Skeletal muscle tissue (tissue), 4 donors: ENCODE measurements around the gene SPINT3. TPM values are rescaled to one million over a fixed set of nuclear protein-coding genes. Genes with fewer than 3 reads are reported as not detected.

Experiments used
- H3K27ac ChIP-seq: one replicate; pipeline ENCODE4 v1.7.0; 2013; ENCODE audit warnings: mild to moderate bottlenecking, low read depth, low read length, inconsistent platforms
- H3K27me3 ChIP-seq, 3 donors: one replicate each; pipeline ENCODE4 v1.7.0; 2013; ENCODE audit warnings: low read length in 3 of 3; ENCODE audit not compliant: control insufficient read depth in 3 of 3, insufficient read depth in 3 of 3
- H3K36me3 ChIP-seq, 3 donors: one replicate each; pipeline ENCODE4 v1.7.0; 2013; ENCODE audit warnings: low read length in 3 of 3; ENCODE audit not compliant: control insufficient read depth in 3 of 3, insufficient read depth in 3 of 3
- H3K4me1 ChIP-seq, 3 donors: one replicate each; pipeline ENCODE4 v1.7.0; 2013; ENCODE audit warnings: low read length in 3 of 3, mild to moderate bottlenecking in 3 of 3; ENCODE audit not compliant: control insufficient read depth in 3 of 3, insufficient read depth in 3 of 3
- H3K4me3 ChIP-seq, 3 donors: one replicate each; pipeline ENCODE4 v1.7.0; 2013; ENCODE audit warnings: low read length in 3 of 3
- H3K9ac ChIP-seq, 3 donors: one replicate each; pipeline ENCODE4 v1.7.0; 2013; ENCODE audit warnings: low read length in 3 of 3, mild to moderate bottlenecking in 3 of 3, moderate library complexity in 2 of 3, low read depth in 1 of 3
- H3K9me3 ChIP-seq, 3 donors: one replicate each; pipeline ENCODE4 v1.7.0; 2013; ENCODE audit warnings: low read length in 3 of 3; ENCODE audit not compliant: control insufficient read depth in 3 of 3
- total RNA-seq: library from RNA; depleted of rRNA; stranded (reverse); fragments of >200 nt; gene quantifications from one replicate; pipeline ENCODE4 v1.2.3, GENCODE V29; 2014
- donor health status: Osteomylitis.

Gene SPINT3, protein sequence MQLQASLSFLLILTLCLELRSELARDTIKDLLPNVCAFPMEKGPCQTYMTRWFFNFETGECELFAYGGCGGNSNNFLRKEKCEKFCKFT
- not detected for total RNA-seq

DNA sequence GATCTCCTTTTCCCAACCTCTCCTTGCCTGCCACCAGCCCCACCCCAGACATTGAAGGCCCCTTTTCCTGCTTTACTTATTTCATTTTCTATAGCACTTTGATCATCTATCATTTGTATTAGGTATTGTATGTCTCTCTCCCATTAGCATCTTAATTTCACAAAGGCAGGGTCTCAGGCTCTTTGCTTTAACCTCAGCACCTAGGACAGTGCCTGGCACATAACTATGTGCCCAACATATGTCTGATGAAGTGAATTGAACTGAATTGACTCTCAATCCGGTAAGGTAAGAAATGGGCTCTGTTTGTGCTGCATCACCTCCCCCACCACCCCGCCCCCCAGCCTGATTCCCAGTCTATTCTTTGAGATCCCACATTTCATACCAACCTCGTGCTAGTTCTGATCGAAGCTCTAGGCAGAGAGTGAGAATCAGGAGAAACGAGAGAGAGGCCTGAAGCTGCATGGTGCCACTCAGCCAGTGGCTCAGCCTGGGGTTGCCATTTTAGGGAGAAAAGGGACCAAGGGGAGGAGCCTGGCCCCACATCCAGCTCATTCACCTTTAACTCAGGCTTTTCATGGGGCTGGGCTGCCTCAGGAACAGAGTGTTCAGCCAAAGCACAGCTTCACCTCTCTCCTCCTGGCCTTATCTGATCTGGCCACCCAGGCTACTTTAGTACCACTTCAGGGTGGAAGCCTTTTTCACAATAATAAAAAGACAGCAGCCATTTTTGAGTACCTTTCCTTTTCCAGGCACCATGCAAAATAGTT is at the start of gene SPINT3:
Gene SPINT3 (minus strand): TSS at position 476 of the 767 bp plus-strand sequence. CDS start 14 bp downstream, at position 462.
- Histone ChIP-seq H3K9me3 (no peaks in the 10 kb centered on the region), H3K4me1 (no peaks in the 10 kb centered on the region), H3K9ac (no peak within 1 kb of the TSS), H3K27me3 (peaks cover 2 to 5% (median 3%) of the 10 kb centered on the region in 3 donors), H3K27ac (no peak within 1 kb of the TSS), H3K4me3 (no peak within 1 kb of the TSS), H3K36me3 (no peaks in the 10 kb centered on the region)

DNA sequence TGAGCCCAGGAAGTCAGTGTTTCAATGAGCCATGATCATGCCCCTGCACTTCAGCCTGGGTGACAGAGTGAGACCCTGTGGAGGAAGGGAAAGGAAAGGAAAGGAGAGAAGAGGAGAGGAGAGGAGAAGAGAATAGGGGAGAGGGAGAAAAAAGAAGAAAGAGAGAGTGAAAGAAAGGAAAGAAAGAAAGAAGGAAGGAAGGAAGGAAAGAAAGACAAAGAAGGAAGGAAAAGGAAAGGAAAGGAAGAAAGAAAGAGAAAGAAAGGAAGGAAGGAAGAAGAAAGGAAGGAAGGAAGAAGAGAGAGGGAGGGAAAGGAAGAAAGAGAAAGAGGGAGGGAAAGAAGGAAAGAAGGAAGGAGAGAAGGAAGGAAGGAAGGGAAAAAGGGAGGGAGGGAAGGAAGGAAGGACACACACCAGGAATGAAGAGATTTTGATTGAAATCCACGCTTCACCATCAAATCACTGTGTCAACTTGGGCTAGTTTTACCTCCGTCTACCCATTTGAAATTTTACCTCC is 49.4 kb upstream of the SPINT3 start:
- H3K27ac ChIP-seq: no peak overlapping the region
- H3K4me3 ChIP-seq: no peak overlapping the region
- H3K9ac ChIP-seq: no peak overlapping the region
- no peaks in the 10 kb centered on the region for H3K36me3 ChIP-seq
- peaks cover 3 to 10% (median 10%) of the 10 kb centered on the region in 3 donors for H3K27me3 ChIP-seq
- H3K9me3 ChIP-seq: no peaks in the 10 kb centered on the region
- H3K4me1 ChIP-seq: no peaks in the 10 kb centered on the region

DNA sequence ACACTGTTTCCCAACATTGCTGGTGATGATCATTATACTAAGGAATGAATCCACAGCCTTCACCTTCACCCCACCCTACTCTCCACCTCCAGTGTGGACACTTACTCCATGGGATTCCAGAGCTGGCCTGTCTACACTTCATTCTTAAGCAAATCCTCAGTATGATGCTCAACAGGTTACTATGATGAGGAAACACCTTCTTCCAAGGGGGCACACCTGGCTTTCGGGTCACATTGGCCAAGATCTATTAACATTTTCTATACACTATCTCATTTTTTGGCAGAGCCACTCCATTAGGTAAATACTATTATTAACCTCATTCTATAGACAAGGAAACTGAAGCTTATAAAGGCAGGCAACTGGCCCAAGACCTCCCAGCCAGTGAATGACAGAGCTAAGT is 39.8 kb upstream of the SPINT3 start:
- Histone ChIP-seq H3K4me3 (no peak overlapping the region), H3K4me1 (no peaks in the 10 kb centered on the region), H3K9me3 (peaks cover 0 to 3% (median 0%) of the 10 kb centered on the region in 3 donors), H3K27me3 (peaks cover 0 to 2% (median under 1%) of the 10 kb centered on the region in 3 donors), H3K27ac (no peak overlapping the region), H3K36me3 (no peaks in the 10 kb centered on the region), H3K9ac (no peak overlapping the region)

DNA sequence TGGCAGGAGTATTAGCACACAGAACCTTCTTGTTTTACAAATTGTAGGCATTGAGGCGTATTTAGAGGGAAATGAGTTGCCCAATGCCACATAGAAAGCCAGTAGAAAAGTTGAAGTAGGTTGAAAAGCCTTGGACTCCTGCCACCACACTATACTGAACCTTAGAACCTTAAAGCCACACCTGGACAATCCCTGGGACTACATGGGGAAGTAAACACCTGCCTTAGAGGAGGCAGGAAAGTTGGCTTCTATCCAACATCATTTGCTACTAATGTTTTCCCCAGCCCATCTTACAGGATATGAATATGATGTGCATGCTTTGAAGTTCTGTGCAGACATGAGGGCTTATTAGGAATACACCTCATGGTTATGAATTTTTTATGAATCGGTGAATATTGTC is 37.0 kb upstream of the SPINT3 start:
- H3K27ac ChIP-seq: no peak overlapping the region

DNA sequence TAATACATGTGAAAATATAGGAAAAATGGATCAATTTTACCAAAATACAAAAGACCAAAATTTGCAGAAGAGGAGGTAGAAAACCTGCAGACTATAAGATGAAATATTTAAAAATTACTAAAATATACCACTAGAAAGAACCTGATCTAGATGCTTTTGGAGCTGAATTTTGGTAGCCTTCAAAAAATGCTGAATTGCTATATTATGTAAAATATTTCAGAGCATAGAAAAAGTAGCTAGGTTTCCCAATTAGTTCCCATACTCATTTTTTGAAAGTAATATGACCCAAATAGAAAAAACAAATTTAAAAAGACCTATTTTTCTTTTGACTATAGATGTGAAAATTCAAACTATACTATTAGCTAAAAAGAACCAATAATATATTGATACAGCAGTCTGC is 35.3 kb upstream of the SPINT3 start:
- H3K27me3 ChIP-seq: peaks cover 0 to 5% (median under 1%) of the 10 kb centered on the region in 3 donors
- no peaks in the 10 kb centered on the region for H3K4me1 ChIP-seq
- H3K9ac ChIP-seq: no peak overlapping the region
- H3K4me3 ChIP-seq: no peak overlapping the region
- H3K9me3 ChIP-seq: peaks cover 0 to 3% (median 0%) of the 10 kb centered on the region in 3 donors
- H3K36me3 ChIP-seq: no peaks in the 10 kb centered on the region
- H3K27ac ChIP-seq: no peak overlapping the region

More for the DNA sequence above, 37.0 kb upstream of the SPINT3 start:
- H3K27me3 ChIP-seq: peaks cover 0 to 5% (median 0%) of the 10 kb centered on the region in 3 donors
- no peak overlapping the region for H3K4me3 ChIP-seq
- H3K9me3 ChIP-seq: peaks cover 0 to 3% (median 0%) of the 10 kb centered on the region in 3 donors
- no peaks in the 10 kb centered on the region for H3K4me1 ChIP-seq
- no peaks in the 10 kb centered on the region for H3K36me3 ChIP-seq
- H3K9ac ChIP-seq: no peak overlapping the region

DNA sequence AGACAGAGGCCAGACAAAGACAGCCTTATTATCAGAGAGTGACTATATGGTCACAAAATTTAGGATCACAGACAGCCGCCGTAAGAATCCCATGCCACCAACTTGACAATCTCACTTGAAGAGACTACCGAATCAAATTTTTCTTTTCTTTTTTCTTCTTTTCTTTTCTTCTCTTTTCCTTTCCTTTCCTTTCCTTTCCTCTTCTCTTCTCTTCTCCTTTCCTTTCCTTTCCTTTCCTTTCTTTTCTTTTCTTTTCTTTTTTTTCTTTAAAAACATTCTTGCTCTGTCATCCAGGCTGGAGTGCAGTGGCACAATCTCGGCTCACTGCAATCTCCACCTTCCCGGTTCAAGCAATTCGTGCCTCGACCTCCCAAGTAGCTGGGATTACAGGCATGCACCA is 33.0 kb upstream of the SPINT3 start:
- Histone ChIP-seq H3K4me1 (no peaks in the 10 kb centered on the region), H3K4me3 (no peak overlapping the region), H3K36me3 (no peaks in the 10 kb centered on the region), H3K9me3 (no peaks in the 10 kb centered on the region), H3K27ac (no peak overlapping the region), H3K9ac (no peak overlapping the region), H3K27me3 (peaks cover 0 to 9% (median 5%) of the 10 kb centered on the region in 3 donors)

DNA sequence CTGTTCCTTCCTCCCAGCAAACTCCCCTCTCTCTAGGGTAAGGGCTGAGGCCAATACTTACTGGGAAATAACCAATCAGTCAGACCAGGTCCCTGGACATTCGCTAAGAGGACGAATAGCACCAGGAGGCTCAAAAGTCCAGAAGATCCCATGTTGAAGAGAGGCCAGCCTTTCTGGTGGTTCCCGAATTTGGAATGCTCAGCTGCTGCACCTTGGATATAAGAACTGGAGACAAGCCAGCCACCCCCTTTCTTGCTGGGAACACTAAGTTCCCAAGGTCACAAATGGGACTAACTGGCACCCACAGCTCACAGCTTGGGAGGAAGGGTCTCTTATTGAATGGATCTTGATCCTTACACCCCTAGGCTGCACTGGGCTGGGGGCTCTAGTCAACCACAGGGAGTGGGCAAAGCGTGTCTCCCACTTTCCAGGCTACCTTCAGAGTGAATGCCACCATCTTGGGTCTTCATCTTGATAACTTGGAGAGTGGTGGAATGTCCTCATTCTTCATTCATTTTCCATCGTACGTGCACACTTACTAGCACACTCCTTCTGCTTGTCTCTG is 31.9 kb upstream of the SPINT3 start, which contains the start of gene EPPIN:
Gene EPPIN (minus strand): TSS at position 196 of the 565 bp plus-strand sequence. CDS start 44 bp downstream, at position 152.
- no peak within 1 kb of the TSS for H3K4me3 ChIP-seq
- peaks cover 0 to 9% (median 5%) of the 10 kb centered on the region in 3 donors for H3K27me3 ChIP-seq
- H3K9ac ChIP-seq: no peak within 1 kb of the TSS
- no peaks in the 10 kb centered on the region for H3K4me1 ChIP-seq
- no peaks in the 10 kb centered on the region for H3K36me3 ChIP-seq
- H3K9me3 ChIP-seq: no peaks in the 10 kb centered on the region
- no peak within 1 kb of the TSS for H3K27ac ChIP-seq

DNA sequence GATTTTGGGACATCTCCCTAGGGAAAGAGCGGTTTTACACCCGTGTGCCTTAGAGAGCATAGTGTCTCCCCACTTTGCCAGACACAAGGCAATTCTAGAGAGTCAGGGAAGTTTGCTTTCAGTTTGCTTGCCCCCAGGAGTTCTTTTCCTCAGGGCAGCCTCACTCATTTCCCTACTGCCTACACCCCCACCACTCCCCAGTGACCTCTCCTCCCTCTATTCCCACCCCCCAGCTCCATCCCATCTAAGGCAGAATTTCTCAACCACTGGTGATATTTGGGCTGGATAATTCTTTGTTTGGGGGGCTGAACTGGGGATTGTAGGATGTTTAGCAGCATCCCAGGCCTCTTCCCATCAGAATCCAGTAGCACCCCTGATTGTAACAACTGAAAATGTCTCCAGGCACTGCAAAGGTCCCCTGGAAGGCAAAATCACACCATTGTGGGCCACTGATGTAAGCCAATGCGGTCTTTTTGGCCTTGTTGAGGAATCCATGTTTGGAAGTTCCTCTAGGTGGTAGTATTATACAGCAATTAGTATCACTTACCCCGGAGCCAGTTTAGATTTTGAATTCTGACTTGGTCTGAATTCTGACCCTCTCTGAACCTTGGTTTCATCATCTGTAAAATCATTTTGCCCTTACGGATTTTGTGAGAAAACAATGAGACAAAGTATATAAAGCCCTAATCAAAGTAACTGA is 30.5 kb upstream of the SPINT3 start:
- Histone ChIP-seq H3K4me3 (no peak overlapping the region), H3K27ac (no peak overlapping the region), H3K9me3 (no peaks in the 10 kb centered on the region), H3K4me1 (no peaks in the 10 kb centered on the region), H3K9ac (no peak overlapping the region), H3K27me3 (peaks cover 0 to 9% (median 8%) of the 10 kb centered on the region in 3 donors), H3K36me3 (no peaks in the 10 kb centered on the region)

DNA sequence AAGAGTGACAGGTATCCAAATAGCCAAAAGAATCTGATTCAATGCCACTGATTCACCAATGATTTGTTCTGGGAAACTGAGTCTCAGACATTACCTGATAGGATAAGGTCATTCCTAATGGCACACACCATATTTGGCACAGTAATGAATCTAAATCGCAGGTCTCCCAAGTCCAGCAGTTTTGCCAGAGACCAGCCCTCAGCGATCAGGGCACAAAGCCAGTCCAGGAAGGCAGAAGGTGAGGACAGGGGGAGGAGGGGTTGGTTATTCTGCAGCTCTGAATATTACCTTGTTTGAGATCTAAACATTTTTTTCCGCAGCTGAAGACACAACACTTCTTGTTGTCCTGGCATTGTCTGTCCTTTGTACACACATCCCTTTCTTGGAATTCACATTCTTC is 29.9 kb upstream of the SPINT3 start:
- no peak overlapping the region for H3K4me3 ChIP-seq
- H3K4me1 ChIP-seq: no peaks in the 10 kb centered on the region
- peaks cover 0 to 9% (median 8%) of the 10 kb centered on the region in 3 donors for H3K27me3 ChIP-seq
- no peak overlapping the region for H3K27ac ChIP-seq
- no peak overlapping the region for H3K9ac ChIP-seq
- H3K36me3 ChIP-seq: no peaks in the 10 kb centered on the region
- no peaks in the 10 kb centered on the region for H3K9me3 ChIP-seq
